ENCODE measurements around the gene IL4I1.

- no peak for TF ChIP-seq POLR2A (IDR thresholded peaks at IDR 0.05)
- TF ChIP-seq CTCF (IDR thresholded peaks at IDR 0.05), result no peak
- no peak for TF ChIP-seq EP300 (IDR thresholded peaks at IDR 0.05)
- TF ChIP-seq POLR2AphosphoS5 (IDR thresholded peaks at IDR 0.05), result no peak
Observed at GRCh38 chr19:49910179-49910578, 13.5 kb upstream of the IL4I1 start.
